GM12875 (cell line): Measurements from ENCODE around the gene RAD51.

Source experiments
- H3K4me3 ChIP-seq: one replicate; pipeline ENCODE4 v1.5.1; 2011; ENCODE audit warnings: low read depth, low read length, control low read depth
- CTCF ChIP-seq: IDR thresholded peaks from 2 replicates; pipeline ENCODE4 v1.5.1; 2011; ENCODE audit warnings: low read depth, mild to moderate bottlenecking, control low read depth, inconsistent platforms, low read length, moderate library complexity, borderline replicate concordance; ENCODE audit not compliant: insufficient read depth

Gene RAD51

GRCh38 chr15:40767838-40768500, 73.0 kb downstream of the RAD51 start:
- no peak for TF ChIP-seq CTCF
- H3K4me3 ChIP-seq = no peak overlapping the region

- no peak for TF ChIP-seq CTCF
- H3K4me3 ChIP-seq = peak overlapping the region; percentile 39
Measured at GRCh38 chr15:40768521-40769273, 73.7 kb downstream of the RAD51 start.

- no peak for TF ChIP-seq CTCF
- peak within 1 kb of the TSS; percentile 39 for H3K4me3 ChIP-seq
Measured at GRCh38 chr15:40769274-40770146, 74.5 kb downstream of the RAD51 start, which contains the start of gene C15orf62. C15orf62 (plus strand) TSS chr15:40769980; CDS start chr15:40770496, 516 bp downstream.

DNA sequence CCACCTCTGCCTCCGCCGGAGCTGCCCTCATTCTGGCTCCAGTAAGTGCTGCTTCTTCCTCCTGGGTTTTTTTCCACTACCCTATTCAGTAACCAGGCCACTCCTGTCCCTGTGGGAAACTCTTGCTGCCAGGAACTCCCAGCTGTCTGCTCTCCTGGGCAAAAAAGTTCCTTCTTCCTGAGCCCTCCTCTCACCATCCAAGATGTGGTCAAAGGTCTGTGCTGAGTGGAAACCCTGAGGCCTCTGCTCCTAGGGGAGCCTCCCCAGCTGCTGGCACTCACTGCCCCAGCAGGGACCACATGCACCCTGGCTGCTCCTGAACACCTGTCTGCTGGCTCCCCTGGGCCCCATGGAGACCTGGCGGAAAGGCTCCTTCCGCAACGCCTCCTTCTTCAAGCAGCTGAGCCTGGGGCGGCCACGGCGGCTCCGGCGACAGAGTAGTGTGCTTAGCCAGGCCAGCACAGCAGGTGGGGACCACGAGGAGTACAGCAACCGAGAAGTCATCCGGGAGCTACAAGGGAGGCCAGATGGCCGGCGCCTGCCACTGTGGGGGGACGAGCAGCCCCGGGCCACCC, 75.3 kb downstream of the RAD51 start:
- no peak for TF ChIP-seq CTCF
- peak overlapping the region; percentile 26 for H3K4me3 ChIP-seq

DNA sequence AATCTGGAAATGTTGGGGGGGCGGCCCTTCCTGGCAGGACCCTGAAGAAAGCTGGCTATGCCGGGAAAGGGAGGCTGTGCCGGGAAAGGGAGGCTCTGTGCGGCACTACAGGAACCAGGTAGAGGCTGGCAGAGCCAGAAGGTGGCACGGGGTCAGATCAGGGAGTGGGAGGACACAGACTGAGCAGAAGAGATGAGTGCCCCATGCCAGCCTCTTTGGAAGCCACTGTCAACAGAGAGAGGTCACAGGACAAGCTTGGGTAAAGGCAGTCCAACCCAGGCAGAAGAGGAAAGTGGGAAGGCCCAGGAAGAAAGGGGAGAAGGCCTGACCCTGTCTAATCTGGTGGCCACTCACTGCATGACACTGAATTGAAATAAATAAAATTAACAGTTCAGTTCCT, 76.3 kb downstream of the RAD51 start:
- TF ChIP-seq CTCF = no peak
- no peak overlapping the region for H3K4me3 ChIP-seq

- no peak for TF ChIP-seq CTCF
- no peak overlapping the region for H3K4me3 ChIP-seq
Measured at GRCh38 chr15:40772014-40772413, 77.0 kb downstream of the RAD51 start.
